ENCODE measurements around the gene S100A5.
"Not testable (repeated sequence)": the region's sequence is repeated elsewhere in the genome, so short reads cannot be mapped to it uniquely, and the experiment has no call there.

The S100A5 gene

GRCh38 chr1:153540394-153541361 is at the start of gene S100A5:
S100A5 (minus strand) TSS chr1:153540934; CDS start chr1:153540191, 743 bp downstream.
- peak; percentile 30 for DNase-seq (ENCODE audit: low read depth)

DNA sequence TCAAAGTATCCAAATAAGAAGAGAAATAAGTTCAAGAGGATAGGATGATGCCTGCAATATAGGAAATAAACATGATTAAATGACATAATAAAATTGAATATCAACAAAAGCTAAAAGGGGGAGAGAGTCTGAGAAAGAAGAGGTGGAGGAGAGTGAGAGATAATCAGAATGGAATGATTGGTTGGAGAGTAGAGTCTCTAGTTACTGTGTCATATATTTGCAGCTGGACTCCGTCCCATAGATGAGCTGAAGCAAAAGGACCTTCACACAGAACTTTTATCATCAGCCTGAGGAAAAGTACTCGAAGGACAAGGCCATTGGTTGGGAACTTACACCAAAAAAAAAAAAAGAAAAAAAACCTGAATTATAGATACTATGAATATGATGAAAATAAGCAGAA is 47.7 kb upstream of the S100A5 start:
- no peak for DNase-seq (ENCODE audit: low read depth)

DNA sequence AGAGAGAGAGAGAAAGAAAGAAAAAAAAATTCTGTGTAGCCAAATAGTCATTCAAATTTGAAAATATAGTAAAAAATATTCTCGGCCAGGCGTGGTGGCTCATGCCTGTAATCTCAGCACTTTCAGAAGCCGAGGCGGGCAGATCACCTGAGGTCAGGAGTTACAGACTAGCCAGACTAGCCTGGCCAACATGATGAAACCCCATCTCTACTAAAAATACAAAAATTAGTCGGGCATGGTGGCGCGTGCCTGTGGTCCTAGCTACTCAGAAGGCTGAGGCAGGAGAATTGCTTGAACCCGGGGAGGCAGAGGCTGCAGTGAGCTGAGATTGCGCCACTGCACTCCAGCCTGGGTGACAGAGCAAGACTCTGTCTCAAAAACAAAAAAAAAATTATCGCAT is 47.3 kb upstream of the S100A5 start:
- not testable (repeated sequence) for DNase-seq (ENCODE audit: low read depth)

DNA sequence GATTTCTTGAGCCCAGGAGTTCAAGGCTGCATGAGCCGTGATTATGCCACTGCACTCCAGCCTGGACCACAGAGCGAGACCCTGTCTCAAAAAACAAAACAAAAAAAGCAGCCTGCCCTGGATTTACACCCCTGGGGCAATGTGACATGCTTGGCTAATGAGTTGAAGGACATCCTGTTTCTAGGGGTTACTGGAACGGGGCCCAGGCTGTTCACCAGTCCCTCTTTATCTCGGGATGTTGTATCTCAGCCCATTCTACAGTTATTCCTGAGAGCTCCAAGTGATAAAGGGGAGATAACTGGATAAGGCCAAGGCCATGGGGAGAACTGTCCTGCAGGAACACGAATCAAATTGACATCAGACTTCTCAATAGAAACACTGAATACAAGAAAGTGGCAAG is 46.6 kb upstream of the S100A5 start:
- DNase-seq (ENCODE audit: low read depth): no peak

DNA sequence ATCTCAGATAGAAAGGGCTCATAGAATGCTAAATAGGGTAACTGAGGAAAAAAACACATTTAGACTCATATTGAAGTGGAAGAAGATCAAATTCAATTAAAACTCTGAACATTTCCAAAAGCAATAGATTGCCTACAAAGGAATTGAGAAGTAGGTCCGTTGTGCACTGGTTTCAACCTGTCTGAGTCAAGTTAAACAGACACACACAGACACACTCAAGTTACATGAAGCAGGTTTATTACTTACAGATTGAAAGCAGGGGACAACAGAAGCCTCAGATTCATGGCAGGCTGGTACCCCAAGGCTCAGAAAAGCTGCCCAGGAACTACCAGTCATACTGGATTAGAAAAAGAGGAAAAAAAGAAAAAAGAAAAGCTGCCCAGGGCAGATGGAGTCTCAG is 45.6 kb upstream of the S100A5 start:
- no peak for DNase-seq (ENCODE audit: low read depth)

DNA sequence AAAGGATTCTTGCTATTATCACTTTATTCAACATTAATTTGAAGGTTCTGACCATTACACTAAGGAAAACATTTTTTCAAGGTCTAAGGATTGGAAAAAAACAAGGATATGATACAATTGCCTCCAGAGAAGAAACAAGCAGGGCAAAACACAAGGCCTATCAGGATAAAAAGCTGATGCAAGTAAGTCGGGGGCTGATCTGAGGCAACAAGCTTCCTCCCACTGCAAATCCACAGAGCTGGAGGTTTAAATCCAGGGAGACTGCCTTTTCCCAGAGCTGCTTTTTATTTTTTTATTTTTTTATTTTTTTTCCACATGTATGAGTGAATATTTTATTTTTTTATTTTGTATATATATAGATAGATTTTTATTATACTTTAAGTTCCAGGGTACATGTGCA is 44.3 kb upstream of the S100A5 start:
- DNase-seq (ENCODE audit: low read depth): no peak

DNA sequence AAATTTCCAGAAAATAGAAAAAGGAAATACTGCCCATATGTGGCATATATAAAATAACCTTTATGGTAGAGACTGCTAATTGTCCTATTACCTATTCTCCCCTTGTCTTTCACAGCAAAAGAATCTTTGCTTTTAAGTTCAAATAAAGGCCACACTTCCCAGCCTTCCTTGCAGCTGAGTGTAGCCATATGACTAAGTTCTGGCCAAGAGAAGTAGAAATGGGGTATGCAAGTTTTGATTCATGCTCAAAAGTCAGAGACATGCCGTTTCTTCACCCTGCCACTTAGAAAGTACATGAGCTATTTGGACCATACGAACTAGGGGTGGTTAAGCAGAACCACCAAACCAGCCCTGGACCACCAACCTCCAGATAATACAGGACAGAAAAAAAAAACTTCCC is 43.2 kb upstream of the S100A5 start:
- DNase-seq (ENCODE audit: low read depth): no peak

GRCh38 chr1:153583514-153583913 is 42.8 kb upstream of the S100A5 start:
- not testable (repeated sequence) for DNase-seq (ENCODE audit: low read depth)

DNA sequence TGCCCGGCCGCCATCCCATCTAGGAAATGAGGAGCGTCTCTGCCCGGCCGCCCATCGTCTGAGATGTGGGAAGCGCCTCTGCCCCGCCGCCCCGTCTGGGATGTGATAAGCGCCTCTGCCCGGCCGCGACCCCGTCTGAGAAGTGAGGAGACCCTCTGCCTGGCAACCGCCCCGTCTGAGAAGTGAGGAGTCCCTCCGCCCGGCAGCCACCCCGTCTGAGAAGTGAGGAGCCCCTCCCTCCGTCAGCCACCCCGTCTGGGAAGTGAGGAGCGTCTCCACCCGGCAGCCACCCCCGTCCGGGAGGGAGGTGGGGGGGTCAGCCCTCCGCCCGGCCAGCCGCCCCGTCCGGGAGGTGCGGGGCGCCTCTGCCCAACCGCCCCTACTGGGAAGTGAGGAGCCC is 42.1 kb upstream of the S100A5 start:
- DNase-seq (ENCODE audit: low read depth): not testable (repeated sequence)

DNA sequence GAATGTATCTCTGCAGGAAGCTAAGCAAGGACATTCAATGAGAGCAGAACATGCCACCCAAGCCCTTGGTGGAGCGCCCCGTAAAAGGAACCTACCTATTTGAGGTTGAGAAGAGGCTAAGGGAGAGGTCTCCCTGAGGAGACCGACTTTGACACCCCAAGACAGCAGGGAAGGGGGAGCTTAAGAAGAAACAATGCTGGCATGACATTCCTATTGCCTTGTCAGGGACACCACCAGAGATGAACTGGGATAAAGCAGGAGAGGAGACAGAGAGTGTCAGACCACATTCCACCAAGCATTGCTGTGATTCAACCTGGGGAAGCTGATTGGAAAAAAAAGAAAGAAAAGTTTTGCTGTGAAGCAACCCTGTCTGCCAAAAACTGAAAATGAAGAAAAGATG is 38.2 kb upstream of the S100A5 start:
- DNase-seq (ENCODE audit: low read depth): no peak

DNA sequence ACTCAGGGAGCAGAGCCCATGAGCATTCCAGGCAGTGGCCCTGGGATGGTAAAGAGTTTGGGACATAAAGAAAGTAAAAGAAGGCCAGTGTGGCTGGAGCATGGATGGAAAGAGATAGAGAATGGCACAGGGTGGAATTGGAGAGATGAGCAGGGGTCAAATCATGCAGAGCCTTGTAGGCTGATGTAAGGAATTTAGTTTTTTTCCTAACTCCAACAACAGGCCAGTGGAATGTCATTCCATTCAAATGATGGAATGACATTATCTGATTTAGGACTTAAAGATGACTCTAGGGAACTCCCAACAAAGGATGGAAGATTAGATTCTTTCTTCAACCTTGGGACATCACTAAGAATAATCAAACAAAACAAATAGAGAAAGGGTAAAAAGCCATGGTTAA is 37.8 kb upstream of the S100A5 start:
- DNase-seq (ENCODE audit: low read depth): no peak

DNA sequence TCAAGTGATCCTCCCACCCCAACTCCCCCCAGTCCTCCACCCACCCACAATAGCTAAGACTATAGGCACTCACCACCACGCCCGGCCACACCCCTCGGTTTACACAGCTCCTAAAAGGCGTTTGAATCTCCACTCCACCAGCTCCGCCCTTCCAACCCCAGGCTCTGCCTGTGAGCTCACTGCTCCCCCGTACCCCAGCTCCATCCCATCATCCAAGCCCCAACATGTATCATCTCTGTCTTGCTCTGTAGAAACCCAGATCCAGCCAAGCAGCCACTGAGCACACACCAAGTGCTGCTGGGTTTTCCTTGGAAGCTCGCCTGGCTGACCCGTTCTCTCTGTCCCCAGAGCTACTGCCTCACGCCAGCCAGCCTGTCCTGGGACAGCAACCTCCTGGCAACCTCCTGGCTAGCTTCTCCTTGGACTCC is 36.9 kb upstream of the S100A5 start:
- DNase-seq (ENCODE audit: low read depth): no peak

DNA sequence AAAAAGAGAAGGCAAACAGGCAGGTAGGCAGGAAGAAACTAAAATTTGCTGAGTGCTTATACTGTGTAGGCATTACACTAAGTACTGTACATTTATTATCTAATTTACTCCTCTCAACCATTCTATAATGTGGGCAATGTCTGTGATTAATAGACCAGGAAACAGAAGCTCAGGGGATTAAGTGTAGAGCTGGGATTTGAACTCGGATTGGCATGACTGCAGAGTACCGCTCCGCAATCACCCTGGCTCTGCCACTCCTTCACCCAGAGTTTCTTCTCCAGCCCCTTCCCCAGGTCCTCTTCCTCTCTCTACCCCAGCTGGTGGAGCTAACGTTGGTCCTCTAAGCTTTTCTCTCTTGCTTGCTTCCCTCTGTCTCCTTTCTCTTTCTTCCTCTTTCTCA is 36.4 kb upstream of the S100A5 start:
- no peak for DNase-seq (ENCODE audit: low read depth)

DNA sequence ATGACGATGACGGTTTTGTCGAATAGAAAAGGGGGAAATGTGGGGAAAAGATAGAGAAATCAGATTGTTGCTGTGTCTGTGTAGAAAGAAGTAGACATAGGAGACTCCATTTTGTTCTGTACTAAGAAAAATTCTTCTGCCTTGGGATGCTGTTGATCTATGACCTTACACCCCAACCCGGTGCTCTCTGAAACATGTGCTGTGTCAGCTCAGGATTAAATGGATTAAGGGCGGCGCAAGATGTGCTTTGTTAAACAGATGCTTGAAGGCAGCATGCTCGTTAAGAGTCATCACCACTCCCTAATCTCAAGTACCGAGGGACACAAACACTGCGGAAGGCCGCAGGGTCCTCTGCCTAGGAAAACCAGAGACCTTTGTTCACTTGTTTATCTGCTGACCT is 34.8 kb upstream of the S100A5 start:
- not testable (repeated sequence) for DNase-seq (ENCODE audit: low read depth)

GRCh38 chr1:153575081-153575491 is 34.4 kb upstream of the S100A5 start:
- not testable (repeated sequence) for DNase-seq (ENCODE audit: low read depth)

DNA sequence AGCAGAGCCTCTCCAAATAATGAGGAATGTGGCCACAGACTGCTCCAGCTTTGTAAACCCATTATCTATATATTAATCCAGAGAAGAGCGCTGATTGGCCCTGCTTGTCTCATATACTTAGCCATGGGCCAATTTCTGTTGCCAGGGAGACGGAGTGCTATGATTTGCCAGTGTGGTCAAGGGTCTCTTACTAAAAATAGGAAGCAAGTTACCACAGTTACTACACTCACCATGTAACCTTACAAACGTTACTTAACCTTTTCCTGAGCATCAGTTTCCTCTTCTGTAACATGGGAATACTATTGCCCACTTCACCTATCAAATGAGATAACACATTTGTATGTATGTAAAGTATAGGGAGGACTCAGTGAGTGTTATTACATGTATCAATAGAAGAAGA is 32.6 kb upstream of the S100A5 start:
- DNase-seq (ENCODE audit: low read depth): no peak

- DNase-seq (ENCODE audit: low read depth): no peak
Observed at GRCh38 chr1:153572569-153573015, 31.9 kb upstream of the S100A5 start.

GRCh38 chr1:153571706-153572105 is 31.0 kb upstream of the S100A5 start:
- no peak for DNase-seq (ENCODE audit: low read depth)

DNA sequence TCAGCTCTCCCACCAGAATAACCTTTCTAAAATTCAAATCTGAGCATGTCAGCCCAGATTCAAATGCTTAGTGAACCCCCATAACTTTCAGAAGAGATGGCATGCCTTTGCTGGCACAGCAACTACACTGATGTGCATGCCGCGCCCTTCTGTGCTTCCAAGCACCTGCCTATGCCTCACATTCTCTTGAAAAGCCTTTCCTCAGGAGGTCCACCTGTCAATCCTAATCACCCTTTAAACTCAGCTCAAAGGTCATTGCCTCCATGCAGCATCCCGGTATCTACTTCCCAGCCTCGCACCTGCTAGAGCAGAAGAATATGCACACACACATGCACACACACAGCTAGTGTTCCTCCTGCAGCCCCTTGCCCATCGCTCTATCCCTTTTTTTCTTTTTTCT is 30.1 kb upstream of the S100A5 start:
- DNase-seq (ENCODE audit: low read depth): no peak

- no peak for DNase-seq (ENCODE audit: low read depth)
Observed at GRCh38 chr1:153569465-153569864, 28.7 kb upstream of the S100A5 start.

GRCh38 chr1:153568367-153569099 is 27.8 kb upstream of the S100A5 start:
- peak; percentile 52 for DNase-seq (ENCODE audit: low read depth)

DNA sequence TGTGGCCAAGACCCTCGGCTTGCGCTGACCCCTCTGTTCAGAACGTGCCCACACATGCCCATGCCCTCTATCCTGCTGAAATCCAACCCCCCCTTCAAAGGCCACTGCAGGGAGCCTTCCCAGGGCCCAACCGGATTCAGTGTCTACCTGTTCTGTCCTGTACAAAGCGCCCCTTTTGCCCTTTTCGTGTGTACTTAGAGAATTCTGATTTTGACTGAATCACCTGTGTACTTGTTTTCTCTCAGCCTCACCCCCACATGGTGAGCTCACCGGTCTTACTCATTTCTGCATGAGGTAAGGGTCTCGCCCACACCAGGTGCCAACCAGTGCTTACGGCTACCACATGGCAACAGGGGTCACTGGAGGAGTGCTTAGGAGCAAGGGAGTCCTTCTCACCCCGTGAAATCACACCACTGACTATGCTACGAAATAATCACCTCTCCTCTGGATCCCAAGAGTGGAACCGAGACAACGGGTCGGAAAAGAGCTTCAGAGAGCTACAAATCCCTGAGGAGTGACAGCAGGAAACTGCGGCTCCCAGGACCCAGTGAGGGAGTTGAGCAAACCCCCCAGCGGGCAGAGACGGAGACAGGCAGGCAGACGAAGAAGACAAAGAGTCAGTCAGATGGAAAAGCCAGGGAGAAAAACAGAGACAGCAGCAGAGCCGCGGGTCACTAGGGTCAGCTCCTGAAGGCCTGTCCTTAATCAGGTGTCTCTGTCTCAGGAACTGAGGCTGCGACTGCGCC is 27.1 kb upstream of the S100A5 start:
- DNase-seq (ENCODE audit: low read depth): no peak

All from stimulated activated CD8-positive, alpha-beta memory T cell treated with anti-CD3 and anti-CD28 coated beads, Interleukin-12 subunit alpha, Interleukin-12 subunit beta, amount 100 ng/mL, for 4 hours (primary cell).